Stimulated activated CD8-positive, alpha-beta memory T cell treated with anti-CD3 and anti-CD28 coated beads, Interleukin-2, amount 100 ng/mL, for 48 hours (primary cell): ENCODE results near the gene ERGIC1.

ENCODE experiments used
- DNase-seq, 2 donors: peaks; one replicate each; pipeline ENCODE4 v3.0.0-alpha.2; 2020; ENCODE audit warnings: low read depth in 2 of 2

ERGIC1 gene

DNA sequence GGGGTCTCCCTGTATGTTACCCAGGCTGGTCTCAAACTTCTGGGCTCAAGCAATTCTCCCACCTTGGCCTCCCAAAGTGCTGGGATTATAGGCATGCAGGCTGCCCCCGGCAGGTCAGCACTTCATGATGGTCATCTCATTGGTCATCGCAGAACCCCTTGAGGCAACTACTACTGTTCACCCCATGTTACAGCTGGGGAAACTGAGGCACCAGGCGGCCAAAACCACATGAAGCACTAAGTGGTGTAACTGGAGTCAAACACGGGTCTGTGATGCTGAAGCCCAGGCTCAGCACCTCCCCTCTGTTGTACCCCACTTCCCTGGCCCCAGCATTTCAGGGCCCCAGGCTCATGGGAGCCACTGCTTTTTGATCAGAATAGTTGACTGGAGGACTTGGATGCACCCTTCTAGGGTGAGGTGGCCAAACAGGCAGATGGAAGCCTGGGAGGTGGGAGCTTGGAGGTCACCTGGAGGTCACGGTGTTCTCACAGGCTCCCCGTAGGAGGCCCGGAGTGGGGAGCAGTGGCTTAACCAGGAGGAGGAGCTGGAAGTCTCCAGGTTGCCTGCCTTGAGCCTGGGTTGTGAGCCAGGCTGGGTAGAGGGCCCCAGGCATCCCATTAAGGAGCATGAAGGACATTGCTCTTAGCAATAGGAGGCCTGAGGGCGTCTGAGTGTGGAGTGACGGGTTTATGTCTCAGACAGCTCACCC is 67.9 kb downstream of the ERGIC1 start:
- DNase-seq, result no peak

DNA sequence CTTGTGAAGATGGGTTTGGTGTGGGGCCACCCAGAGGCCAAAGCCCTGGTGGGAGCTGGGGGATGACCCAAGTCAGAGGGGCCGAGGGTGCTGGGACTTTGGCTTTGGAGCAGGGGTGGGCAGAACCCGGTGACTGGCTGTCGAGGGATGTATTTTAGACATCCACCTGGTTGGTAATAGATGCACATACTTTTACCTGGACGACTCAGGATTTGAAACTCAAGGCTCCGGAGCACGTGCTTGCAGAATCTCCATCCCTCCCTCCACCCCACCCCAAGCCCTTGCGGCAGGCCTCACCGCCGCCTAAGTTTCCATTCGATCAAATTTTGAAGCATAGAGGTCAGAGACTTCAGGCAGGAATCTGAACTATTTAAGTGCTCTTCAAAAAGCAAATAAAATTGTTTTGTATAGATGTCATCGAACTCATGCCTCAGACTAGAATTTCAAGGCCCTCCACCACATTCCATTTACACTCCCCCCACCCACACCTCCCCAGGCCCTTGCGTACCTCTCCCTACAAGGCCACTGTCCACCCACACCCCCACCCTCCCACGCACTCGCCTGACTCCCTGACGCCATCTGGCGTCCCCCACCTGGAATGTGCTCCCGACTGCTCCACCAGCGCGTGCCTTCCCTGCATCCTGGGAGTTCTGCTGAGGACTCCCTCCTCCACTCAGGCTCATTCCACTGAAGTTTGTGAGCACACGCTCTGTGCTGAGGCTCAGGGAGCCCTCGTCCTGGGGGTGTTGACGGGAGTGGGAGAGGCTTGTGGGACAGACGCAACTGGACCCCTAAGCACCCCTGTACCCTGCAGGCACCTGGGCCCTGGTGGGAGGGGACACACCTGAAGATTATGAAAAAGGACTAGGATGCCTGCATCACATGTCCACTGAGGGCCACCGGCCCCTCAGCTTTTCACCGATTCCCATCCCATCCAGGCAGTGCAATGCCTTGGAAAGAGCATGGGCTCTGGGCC is 68.7 kb downstream of the ERGIC1 start:
- DNase-seq, result no peak

DNA sequence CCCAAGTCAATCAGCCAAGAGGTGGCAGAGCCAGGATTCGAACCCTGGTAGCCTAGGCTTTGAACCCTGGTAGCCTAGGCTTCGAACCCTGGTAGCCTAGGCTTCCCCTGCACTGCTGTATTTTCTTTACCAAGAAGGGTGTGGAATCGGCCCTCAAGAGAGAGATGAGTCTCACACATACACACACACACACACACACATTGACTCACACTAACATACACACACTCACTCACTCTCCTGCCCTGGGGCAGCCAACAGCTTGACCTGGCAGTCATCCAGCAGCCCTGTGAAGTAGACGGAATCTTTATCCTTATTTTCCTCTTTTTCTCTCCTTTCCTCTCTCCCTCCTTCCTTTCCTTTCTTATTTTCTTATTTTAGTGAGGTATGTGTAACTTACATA is 69.7 kb downstream of the ERGIC1 start:
- DNase-seq, result no peak

DNA sequence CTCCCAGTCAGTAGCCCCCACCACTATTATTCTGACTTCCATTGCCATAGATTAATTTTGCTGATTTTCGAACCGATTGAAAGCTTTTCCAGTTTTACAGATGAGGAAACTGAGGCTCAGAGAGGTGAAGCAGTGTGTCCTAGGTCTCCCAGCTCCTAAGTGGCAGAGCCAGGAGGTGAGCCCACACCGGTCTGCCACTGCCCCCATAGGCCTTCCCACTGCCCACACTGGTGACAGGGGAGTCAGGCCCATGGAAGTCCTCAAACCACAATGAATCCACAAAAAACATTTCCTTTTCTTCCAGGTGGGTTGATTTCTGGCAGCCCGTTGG is 70.2 kb downstream of the ERGIC1 start:
- DNase-seq, result no peak

DNA sequence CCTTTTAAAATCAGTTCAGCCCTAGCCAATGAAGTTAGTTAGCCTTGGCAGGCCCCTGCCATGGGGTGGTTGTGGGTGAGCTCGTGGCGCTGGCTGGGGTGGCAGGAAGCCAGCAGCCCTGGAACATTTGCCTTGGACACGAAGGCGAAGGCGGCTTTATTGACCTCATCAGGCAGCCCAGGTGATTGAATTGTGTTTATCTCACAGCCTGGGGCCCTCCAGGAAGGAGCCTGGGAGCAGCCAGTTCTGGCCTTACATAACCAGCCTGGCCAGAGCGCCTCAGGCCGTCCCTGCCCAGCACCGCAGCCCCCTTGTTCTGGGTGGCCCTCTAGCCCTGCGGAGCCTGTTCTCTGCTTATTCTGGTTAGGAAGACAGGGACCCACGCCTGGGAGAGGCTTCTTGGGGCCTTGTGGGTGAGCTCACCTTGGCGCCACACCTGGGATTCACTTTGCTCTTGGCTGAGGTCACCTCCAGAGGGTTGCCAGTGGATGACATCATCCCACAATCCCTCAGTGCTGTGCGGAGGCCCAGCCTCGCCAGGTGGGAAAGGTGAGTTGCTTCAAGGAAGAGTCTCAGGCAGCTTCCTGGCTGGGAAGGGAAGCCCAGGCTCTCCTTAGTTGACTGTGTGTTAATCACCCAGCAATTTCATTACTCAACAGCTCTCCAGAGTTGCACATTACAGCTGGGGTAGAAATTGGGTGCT is 70.7 kb downstream of the ERGIC1 start:
- no peak for DNase-seq

DNA sequence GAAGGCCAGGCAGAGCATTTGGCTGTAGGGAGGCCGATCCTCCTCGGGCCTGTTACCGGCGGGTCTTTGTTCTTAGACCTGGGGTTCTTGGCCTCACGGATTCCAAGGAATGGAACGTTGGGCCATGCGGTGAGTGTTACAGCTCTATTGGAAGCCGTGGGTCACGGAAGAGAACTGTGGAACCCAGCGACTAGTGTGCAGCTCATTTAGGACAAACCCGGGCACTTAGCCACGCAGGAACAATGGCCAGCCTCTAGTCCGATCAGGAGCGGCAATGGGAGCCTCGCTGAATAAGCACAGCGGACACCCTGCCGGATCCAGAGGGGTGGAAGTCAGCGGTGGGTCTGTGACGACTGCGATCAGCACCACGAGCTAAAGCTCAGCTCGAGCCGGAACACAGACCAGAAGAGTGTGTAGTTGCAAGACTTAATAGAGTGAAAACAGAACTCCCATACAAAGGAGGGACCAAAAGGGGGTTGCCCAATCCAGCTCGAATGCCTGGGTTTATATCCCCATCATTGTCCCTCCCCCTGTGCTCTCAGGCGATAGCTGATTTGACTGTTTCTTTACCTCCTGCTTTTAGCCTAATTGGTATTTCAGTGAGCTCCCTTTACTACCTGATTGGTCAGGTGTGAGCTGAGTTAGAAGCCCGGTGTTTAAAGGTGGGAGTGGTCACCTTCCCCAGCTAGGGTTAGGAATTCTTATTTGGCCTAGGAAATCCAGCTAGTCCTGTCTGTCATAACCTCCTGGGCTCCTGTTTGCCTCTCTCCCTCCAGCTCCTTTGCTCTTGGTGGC is 71.5 kb downstream of the ERGIC1 start:
- DNase-seq, result no peak

DNA sequence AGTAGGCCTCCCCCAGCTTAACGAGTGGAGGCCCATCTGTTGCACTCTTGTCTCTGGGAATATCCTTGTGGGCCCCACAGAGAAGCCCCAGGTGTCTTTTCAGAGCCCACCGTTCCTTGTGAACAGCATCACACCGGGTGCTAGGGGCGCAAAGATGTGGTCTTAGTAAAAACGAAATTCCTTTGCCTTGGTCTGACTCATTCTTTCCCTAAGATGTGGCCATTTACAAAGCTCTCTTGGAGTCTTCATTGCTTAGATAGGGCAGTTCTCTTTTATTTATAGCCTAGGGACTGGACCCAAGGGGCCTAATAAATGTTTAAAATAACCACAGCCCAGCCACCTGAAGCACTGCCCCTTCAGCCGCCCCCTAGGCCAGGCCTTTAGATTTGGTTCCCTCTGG is 72.4 kb downstream of the ERGIC1 start:
- DNase-seq, result no peak

DNA sequence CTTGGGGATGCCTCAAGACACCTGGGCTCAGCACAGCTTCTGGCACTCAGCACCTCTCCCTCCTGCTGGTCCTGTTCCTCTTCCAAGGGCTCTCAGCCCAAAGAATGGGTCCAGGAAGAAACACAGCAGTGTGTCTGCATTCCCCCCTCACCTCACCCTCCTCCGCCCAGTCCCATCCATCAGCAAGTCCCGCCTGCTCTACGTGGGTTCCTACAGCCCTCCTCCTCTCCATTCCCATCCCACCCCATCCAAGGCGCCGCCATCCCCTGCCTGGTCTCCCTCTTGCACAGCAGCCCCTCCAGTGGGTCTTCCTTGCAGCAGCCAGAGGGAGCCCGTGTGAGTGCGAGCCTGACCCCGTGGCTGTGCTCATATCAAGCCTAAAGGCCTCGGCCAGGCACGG is 72.8 kb downstream of the ERGIC1 start:
- no peak for DNase-seq

DNA sequence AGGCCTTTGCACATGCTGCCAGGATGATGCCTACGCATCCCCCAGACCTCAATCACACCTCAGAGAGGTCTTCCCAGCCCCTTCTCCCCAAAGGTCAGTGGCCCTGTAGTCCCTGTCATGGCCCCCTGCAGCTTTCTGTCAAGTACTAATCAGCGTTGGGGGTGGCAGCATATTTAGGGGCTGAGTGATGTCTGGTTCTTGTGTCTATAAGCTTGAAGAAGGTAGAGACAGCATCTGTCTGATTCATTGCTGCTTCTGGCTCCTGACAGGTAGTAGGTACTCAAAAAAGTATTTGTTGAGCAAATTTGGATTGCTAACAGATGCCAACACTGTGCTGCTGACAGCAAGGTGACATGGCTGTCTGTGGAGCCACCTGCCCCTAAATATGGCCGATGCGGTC is 73.6 kb downstream of the ERGIC1 start:
- DNase-seq, result no peak

DNA sequence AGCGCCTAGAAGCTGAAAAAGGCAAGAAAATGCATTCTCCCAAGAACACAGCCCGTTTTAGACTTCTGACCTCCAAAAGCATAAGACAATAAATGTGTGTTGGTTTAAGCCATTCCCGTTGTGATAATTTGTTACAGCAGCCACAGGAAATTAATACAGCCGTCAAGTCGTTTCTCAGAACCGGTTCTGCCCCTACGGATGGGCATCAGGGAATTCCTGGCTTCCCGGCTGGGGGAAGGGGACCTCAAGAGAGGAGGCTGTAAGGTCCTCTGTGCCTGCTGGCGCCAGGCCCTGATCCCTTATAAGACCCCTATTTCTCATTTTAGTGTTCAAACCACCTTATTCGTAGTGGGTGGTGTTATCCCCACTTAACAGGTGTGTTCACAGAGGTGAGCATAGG is 74.6 kb downstream of the ERGIC1 start:
- no peak for DNase-seq

DNA sequence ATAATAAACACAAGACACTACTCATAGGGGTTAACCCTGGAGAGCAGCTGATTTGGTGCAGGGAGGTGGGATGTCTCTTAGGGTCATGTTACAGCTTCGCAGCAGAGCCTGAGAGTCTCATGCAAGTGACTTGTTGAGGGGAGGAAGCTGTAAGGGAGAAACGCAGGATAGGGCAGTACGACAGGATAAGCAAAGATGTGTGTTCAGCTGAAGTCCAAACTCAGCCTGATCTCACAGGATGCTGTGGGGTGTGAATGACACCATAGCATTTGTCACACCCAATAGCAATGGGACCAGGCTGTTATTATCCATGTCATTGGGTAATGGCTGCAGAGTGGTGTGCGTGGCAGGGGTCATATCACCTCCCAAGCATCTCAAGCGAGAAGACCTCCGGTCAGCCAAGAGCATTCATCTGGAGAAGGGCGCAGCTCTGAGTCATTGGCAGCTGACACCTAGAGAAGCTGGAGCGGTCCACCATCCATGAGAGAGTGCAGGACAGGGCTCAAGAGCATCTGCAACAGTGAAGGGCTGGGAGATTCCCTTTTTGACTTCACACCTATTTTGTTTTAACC is 76.0 kb downstream of the ERGIC1 start:
- no peak for DNase-seq

DNA sequence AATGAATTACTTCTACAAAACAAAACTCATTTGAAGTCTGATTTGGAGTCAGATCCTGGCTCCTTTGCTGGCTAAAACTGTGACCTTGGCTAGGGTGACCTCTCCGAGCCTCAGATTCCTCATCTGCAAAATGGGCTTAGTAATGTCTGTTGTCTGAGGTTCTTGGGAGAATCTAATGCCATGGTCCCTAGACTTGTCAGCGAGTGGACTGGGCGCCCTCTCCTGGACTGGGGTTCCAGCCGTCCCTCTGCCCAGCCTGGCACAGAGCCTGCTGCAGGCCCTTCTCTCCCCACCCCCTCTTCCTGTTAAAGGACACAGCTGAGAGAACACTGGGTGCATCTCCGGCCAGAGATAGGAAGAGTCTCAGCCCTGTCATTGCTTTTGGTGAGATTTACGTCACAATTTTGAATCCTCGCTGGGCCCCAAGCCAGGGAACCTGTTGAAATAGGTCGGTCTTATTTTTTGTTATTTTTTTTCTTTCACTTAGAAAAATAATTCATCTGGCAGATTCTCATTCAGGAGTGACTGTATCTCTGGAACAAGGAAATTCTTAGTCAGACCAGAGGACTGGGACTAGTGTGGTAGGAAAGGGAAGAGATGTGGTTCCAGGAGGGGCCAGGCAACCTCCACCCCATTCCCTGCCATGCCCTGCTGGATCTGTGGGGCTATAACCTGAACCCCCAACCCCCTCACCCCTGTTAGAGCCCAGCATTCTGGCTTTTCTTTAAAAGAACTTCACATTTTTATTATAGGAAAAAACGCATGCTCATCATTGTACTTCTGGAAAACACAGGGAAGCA is 77.0 kb downstream of the ERGIC1 start:
- no peak for DNase-seq

DNA sequence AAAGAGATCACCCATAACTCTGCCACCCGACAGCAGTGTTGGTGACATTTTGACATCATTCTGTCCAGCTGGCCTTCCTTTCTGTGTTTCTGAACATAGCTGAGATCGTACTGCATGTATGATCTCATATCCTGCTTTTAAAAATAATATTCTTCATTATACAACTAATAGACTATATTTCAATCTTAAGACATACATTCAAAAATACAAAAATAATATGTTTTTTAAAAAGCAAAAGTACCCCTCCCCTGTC is 77.5 kb downstream of the ERGIC1 start:
- DNase-seq, result no peak

DNA sequence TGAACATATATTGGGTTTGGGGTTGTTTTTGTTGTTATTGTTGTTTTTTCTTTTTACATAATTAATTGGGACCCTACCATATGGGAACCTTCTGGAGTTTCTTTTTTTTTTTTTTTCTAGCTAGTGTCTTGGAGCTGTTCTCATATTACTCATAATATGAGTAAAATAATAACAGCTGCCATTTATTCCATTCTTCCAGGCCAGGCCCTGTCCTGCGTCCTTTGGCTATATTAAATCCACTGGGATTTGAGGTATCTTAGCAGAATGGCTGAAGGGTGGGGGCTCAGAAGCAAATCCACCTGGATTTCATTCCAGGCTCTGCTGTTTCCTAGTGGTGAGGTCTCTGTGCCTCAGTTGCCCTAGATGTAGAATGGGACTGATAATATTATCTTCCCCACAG is 77.9 kb downstream of the ERGIC1 start:
- DNase-seq, result no peak

DNA sequence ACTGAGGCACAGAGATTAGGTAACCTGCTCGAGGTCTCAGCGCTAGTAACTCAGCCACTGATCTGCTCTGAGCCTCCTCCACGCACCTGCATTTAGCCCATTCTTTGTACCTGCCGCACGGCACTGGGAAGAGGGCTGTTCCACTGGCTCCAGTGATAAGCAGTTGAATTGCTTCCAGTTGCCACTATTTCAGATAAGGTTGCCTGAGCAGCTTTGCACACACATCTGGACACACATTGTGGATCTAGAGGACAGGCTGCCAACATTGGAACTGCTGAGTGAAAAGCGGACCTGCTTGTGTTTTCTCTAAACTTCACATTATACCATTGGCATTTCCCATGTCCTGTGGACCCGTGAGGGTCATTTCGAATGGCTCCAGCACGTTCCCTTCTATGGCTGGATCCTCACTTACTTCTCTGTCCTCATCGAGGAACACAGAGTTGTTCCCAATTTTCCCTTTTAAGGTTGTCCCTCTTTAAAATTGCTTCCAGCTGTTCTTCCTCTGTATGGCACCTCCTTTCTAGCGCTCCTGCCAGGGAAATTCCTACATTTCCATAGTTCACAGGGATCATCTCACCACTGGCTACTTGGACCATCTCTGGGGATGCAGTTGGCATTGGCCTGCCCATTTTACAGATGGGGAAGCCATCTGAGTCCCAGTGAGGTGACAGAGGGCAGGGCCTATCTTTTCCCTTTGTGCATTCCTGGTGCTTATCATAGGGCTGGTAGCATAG is 79.2 kb downstream of the ERGIC1 start:
- DNase-seq, result no peak

DNA sequence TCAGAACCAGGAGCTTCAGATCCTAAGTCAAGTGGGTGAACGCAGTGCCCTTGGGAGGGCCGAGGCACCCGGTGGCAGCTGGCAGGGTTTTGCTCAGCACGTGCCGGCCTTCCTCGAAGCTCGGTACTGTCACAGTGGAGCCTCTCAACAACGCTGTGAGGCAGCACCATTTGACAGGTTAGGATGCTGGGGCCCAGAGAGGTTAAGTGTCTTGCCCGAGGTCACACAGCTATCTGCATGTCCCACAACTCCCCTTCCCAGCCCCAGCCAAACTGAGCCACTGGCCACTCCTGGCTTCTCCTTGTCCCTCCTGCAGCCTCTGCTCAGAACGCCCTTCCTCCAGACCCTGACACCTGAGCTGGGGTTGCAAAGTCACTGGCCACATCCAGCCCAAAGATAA is 81.5 kb downstream of the ERGIC1 start:
- DNase-seq, result no peak

DNA sequence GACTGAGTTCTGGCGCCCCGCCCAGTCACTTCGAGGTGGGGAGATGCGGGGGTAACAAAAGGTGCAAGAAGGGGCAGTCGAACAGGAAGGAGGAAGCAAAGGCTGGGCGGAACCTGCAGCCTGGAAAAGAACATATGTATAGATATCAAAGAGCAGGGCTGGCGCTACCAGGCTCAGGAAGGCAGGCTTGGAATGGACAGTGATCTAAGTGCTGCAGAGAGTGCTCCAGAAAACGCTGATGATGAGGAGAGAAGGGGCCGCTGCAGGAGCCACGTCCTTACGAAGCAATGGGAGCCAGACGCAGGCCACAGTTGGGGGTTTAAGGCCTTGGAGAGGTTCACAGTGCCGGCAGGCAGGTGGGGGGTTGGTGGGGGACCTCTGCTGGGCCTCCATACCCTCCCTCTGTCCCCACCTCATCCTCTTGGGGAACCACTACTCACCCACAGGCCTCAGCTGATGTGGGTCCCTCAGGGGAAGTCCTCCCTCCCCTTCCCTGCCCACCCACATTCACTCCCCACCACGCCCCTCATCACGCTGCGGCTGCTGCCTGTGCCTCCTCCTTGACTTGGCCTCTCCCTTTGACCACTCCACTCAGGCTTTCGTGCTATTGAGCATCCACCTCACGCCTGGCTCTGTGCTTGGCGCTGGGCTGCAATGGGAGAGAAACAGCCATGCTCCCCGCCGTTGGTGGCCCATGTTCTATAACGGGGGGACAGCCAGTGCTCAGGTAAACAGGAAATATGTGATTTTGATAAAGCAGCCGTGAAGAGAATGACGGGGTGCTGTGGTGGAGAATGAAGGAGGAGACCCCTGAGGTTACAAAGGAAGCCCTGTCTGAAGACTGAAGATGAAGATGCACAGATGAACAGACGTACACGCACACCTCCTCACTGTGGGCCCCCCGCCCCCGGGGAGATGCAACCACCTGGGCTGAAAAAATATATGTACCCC is 84.6 kb downstream of the ERGIC1 start:
- peak in 1 of 2 donors; percentile 11 for DNase-seq

DNA sequence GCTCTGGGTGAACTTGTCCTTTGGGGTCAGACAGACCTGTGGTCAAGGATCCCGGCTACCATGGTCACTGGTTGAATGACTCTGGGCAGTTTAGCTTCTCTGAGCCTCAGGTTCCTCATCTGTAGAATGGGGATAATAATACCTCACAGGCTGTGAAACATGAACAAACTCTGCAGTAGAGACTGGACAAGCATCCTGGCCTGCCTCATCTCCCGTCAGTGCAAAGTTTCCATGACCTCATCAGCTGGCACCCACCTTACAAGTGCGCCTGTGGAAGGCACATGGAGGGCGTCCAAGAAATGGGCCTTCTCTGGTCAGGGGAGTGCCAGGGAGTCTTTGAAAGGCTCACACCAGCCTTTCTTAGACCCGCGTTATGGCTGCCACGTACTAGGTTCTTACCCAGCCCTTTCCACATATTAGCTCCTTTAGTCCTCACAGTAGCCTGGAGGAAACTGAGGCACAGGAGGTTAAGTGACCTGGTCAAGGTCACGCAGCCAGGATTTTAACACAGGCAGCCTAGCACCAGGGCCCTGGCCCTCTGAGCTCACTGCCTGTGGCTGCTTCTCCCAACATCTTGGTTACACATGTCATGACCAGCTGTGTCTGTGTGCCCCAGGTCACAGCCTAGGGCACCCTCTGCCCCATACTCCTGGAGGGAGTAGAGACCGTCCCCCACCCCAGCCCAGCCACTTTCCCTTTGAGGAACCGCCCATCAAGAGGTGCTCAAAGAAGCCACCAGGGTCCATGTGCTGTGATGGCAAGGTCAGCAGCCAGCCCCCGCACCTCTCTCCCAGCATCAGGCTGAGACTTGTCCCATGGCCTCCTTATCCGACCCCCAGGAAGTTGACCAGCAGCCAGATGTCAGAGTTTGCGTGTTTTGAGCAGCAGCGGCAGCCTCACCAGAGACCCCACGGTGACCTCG is 85.7 kb downstream of the ERGIC1 start:
- no peak for DNase-seq
